HEK293 (cell line): ENCODE data around the gene TBX6.

Experiments used
- CTCF ChIA-PET: fragments of 350-600 bp; formaldehyde crosslinking; extraction: SDS; loops from one replicate; lab custom pipeline; 2021; ENCODE audit warnings: antibody characterized with exemption; lab: Yijun Ruan, JAX
- POLR2A ChIA-PET: fragments of 300-600 bp; formaldehyde crosslinking; extraction: SDS; loops from one replicate; lab custom pipeline; 2020; ENCODE audit warnings: antibody characterized with exemption, inconsistent platforms; lab: Yijun Ruan, JAX
- H3K27ac ChIP-seq: fragments of 200-500 bp; sonication (Bioruptor generic); 2 replicates; pipeline ENCODE4 v1.5.1; 2014; ENCODE audit warnings: low read depth, low read length, control low read depth, inconsistent platforms; ENCODE audit errors: extremely low read depth
- H3K36me3 ChIP-seq, 2 experiments: fragments of 200-500 bp in 1 of 2; sonication (Bioruptor generic) in 1 of 2; 1 replicate in 1 of 2; 2 replicates in 1 of 2; pipeline ENCODE4 v1.5.1; 2014 to 2017; ENCODE audit warnings: inconsistent platforms in 2 of 2, low read length in 2 of 2; ENCODE audit not compliant: control insufficient read depth in 2 of 2, insufficient read depth in 1 of 2
- H3K4me1 ChIP-seq: fragments of 200-500 bp; sonication (Bioruptor generic); 2 replicates; pipeline ENCODE4 v1.5.1; 2014; ENCODE audit warnings: mild to moderate bottlenecking, low read length, inconsistent platforms; ENCODE audit not compliant: control insufficient read depth, insufficient read depth
- H3K4me3 ChIP-seq: 2 replicates; pipeline ENCODE4 v1.5.1; 2011; ENCODE audit warnings: low read depth, mild to moderate bottlenecking, control low read depth, low read length, moderate library complexity
- H3K9me3 ChIP-seq: fragments of 200-500 bp; sonication (Bioruptor generic); 2 replicates; pipeline ENCODE4 v1.5.1; 2014; ENCODE audit warnings: low read depth, low read length, inconsistent platforms; ENCODE audit not compliant: control insufficient read depth, insufficient read depth
- MYNN ChIP-seq: fragments of 450-650 bp; formaldehyde crosslinking; IDR thresholded peaks from 2 replicates; pipeline ENCODE4 v1.5.1; 2016; ENCODE audit warnings: missing biosample characterization, missing genetic modification characterization, borderline replicate concordance
- SALL2 ChIP-seq: fragments of 450-650 bp; formaldehyde crosslinking; IDR thresholded peaks from 2 replicates; pipeline ENCODE4 v1.5.0; 2017; ENCODE audit warnings: missing biosample characterization, mild to moderate bottlenecking, missing genetic modification characterization, borderline replicate concordance
- SCRT1 ChIP-seq: fragments of 450-650 bp; formaldehyde crosslinking; IDR thresholded peaks from 2 replicates; pipeline ENCODE4 v1.5.1; 2016; ENCODE audit warnings: missing biosample characterization, missing genetic modification characterization, borderline replicate concordance
- SCRT2 ChIP-seq: fragments of 450-650 bp; formaldehyde crosslinking; IDR thresholded peaks from 2 replicates; pipeline ENCODE4 v1.5.1; 2016; ENCODE audit warnings: missing biosample characterization, missing genetic modification characterization
- SP2 ChIP-seq: fragments of 450-650 bp; formaldehyde crosslinking; IDR thresholded peaks from 2 replicates; pipeline ENCODE4 v1.5.1; 2016; ENCODE audit warnings: missing biosample characterization, missing genetic modification characterization
- SP7 ChIP-seq: fragments of 450-650 bp; formaldehyde crosslinking; IDR thresholded peaks from 2 replicates; pipeline ENCODE4 v1.5.1; 2016; ENCODE audit warnings: missing biosample characterization, missing genetic modification characterization
- TSHZ1 ChIP-seq: fragments of 450-650 bp; formaldehyde crosslinking; IDR thresholded peaks from 2 replicates; pipeline ENCODE4 v1.5.1; 2016; ENCODE audit warnings: missing biosample characterization, missing genetic modification characterization, borderline replicate concordance
- ZBTB11 ChIP-seq: fragments of 450-650 bp; formaldehyde crosslinking; conservative IDR thresholded peaks from 2 replicates; pipeline ENCODE4 v1.5.1; 2016; ENCODE audit warnings: low read depth, missing biosample characterization, missing genetic modification characterization
- ZFP69B ChIP-seq: fragments of 450-650 bp; formaldehyde crosslinking; IDR thresholded peaks from 2 replicates; pipeline ENCODE4 v1.5.1; 2016; ENCODE audit warnings: missing biosample characterization, missing genetic modification characterization
- ZNF132 ChIP-seq: fragments of 450-650 bp; formaldehyde crosslinking; IDR thresholded peaks from 2 replicates; pipeline ENCODE4 v1.5.1; 2017; ENCODE audit warnings: missing biosample characterization, missing genetic modification characterization, borderline replicate concordance
- ZNF24 ChIP-seq: fragments of 450-650 bp; formaldehyde crosslinking; IDR thresholded peaks from 2 replicates; pipeline ENCODE4 v1.5.1; 2016; ENCODE audit warnings: missing biosample characterization, missing genetic modification characterization
- ZNF266 ChIP-seq: fragments of 450-650 bp; formaldehyde crosslinking; IDR thresholded peaks from 2 replicates; pipeline ENCODE4 v1.5.1; 2016; ENCODE audit warnings: missing biosample characterization, missing genetic modification characterization, low read depth
- ZNF274 ChIP-seq, 2 experiments: fragments of 200-500 bp in 1 of 2; fragments of 450-650 bp in 1 of 2; sonication (Bioruptor generic) in 1 of 2; formaldehyde crosslinking in 1 of 2; IDR thresholded peaks; 2 replicates each; pipeline versions ENCODE4 v1.5.1 to v1.6.1; 2014 to 2016; ENCODE audit warnings: borderline replicate concordance in 1 of 2, inconsistent platforms in 1 of 2, low read length in 1 of 2, missing biosample characterization in 1 of 2, missing genetic modification characterization in 1 of 2
- ZNF335 ChIP-seq: fragments of 450-650 bp; formaldehyde crosslinking; conservative IDR thresholded peaks from 2 replicates; pipeline ENCODE4 v1.5.1; 2016; ENCODE audit warnings: missing biosample characterization, missing genetic modification characterization
- ZNF549 ChIP-seq: fragments of 450-650 bp; IDR thresholded peaks from 2 replicates; pipeline ENCODE4 v1.5.1; 2018; ENCODE audit warnings: missing biosample characterization, missing genetic modification characterization, mild to moderate bottlenecking, inconsistent platforms, moderate library complexity
- ZNF621 ChIP-seq: fragments of 450-650 bp; formaldehyde crosslinking; IDR thresholded peaks from 2 replicates; pipeline ENCODE4 v1.5.1; 2017; ENCODE audit warnings: missing biosample characterization, missing genetic modification characterization
- ZNF626 ChIP-seq: fragments of 450-650 bp; sonication (Bioruptor Pico); formaldehyde crosslinking; IDR thresholded peaks from 2 replicates; pipeline ENCODE4 v1.5.1; 2018; ENCODE audit warnings: missing biosample characterization, missing genetic modification characterization, inconsistent platforms
- ZNF692 ChIP-seq: fragments of 450-650 bp; formaldehyde crosslinking; IDR thresholded peaks from 2 replicates; pipeline ENCODE4 v1.5.1; 2016; ENCODE audit warnings: missing biosample characterization, missing genetic modification characterization
- ZNF837 ChIP-seq: fragments of 450-650 bp; formaldehyde crosslinking; IDR thresholded peaks from 2 replicates; pipeline ENCODE4 v1.5.1; 2016; ENCODE audit warnings: missing biosample characterization, missing genetic modification characterization
- TF ChIP-seq, protein P1 (sequence below): fragments of 450-650 bp; formaldehyde crosslinking; IDR thresholded peaks from 2 replicates; pipeline ENCODE4 v1.5.1; 2016; ENCODE audit warnings: missing biosample characterization, missing genetic modification characterization

TBX6 gene

DNA sequence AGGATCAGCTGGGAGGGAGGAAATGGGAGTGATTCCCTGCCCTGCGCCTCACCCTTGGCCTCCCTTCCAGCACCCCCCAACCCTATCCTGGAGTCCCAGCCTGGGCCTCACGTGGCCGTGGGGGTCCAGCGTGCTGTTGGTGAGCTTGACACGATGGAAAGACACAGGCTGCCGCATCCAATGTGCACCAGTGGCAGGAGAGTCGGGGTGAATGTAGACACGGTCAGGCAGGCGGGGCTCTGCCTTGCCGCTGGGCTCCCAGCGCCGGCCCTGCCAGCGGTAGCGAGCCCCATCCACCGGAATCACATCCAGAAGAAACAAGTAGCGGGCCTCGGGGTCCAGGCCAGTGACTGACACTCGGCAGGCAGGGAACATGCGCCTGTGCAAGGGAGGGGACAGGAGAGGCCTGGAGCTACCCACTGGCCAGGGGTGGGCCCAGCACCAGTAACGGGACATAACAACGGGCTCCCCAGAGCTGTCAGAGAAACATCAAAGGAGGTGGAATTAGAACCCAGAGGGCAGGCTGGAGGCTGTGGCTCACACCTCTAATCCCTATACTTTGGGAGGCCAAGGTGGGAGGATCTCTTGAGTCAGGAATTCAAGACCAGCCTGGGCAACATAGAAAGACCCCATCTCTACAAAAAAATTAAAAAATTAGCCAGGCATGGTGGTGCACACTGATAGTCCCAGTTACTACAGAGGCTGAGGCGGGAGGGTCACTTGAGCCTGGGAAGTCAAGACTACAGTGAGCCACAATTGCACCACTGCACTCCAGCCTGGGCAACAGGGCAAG is 2.7 kb downstream of the TBX6 start (continued):
- TF ChIP-seq TSHZ1 (tag by site-specific recombination) (no peak), ZNF837 (tag by site-specific recombination) (no peak), ZNF626 (tag by site-specific recombination) (no peak), ZNF549 (tag by site-specific recombination) (no peak), ZNF274 (IDR thresholded peaks at IDR 0.05; ENCODE audit: low read length) (no peak), ZNF274 (tag by site-specific recombination; IDR thresholded peaks at IDR 0.05; ENCODE audit: borderline replicate concordance) (no peak), ZNF335 (tag by site-specific recombination) (no peak), SP2 (peak; percentile 35), ZNF266 (tag by site-specific recombination) (no peak), SP7 (no peak), ZNF692 (tag by site-specific recombination) (peak; percentile 75), ZNF132 (tag by site-specific recombination) (no peak), ZNF621 (tag by site-specific recombination) (no peak), SALL2 (tag by site-specific recombination) (no peak), MYNN (tag by site-specific recombination) (no peak), ZFP69B (tag by site-specific recombination) (0 out of 2 replicates have a peak, but pooled peaks have one; percentile 53)
- TF ChIP-seq, protein P1, sequence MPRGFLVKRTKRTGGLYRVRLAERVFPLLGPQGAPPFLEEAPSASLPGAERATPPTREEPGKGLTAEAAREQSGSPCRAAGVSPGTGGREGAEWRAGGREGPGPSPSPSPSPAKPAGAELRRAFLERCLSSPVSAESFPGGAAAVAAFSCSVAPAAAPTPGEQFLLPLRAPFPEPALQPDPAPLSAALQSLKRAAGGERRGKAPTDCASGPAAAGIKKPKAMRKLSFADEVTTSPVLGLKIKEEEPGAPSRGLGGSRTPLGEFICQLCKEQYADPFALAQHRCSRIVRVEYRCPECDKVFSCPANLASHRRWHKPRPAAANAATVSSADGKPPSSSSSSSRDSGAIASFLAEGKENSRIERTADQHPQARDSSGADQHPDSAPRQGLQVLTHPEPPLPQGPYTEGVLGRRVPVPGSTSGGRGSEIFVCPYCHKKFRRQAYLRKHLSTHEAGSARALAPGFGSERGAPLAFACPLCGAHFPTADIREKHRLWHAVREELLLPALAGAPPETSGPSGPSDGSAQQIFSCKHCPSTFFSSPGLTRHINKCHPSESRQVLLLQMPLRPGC (tag by site-specific recombination), result no peak

GRCh38 chr16:30088237-30088831 is 3.4 kb downstream of the TBX6 start:
- Histone ChIP-seq H3K36me3 (peaks cover 0 to 36% of the 10 kb centered on the region in 2 experiments; a peak in 1 of 3 replicates), H3K27ac (no peak overlapping the region), H3K9me3 (no peaks in the 10 kb centered on the region), H3K4me1 (no peaks in the 10 kb centered on the region), H3K4me3 (no peak overlapping the region)
- ChIA-PET POLR2A (interaction anchor here (2.4 kb wide), 1 partner anchor 12 kb away, joined by 7 read pairs; the partner anchor contains the start of gene PPP4C), CTCF (interaction anchor here (0.6 kb wide), 1 partner anchor 235 kb away, joined by 3 read pairs; no protein-coding TSS in a partner anchor)
- TF ChIP-seq SCRT1 (tag by site-specific recombination), result 0 out of 2 replicates have a peak, but pooled peaks have one; percentile 14
- no peak for TF ChIP-seq ZBTB11 (tag by site-specific recombination)
- TF ChIP-seq SCRT2 (tag by site-specific recombination), result 0 out of 2 replicates have a peak, but pooled peaks have one; percentile 41
- TF ChIP-seq ZNF24, result peak; percentile 38; the same call in 1 of the 2 replicates
